T1000 (cell line): Measurements from ENCODE around the gene CBLB.
"Not testable (repeated sequence)": the region's sequence is repeated elsewhere in the genome, so short reads cannot be mapped to it uniquely, and the experiment has no call there.

Experiments used
- DNase-seq: peaks from one replicate; lab custom pipeline; 2025; ENCODE audit warnings: mixed read lengths; lab: John Stamatoyannopoulos, UW

Gene CBLB

GRCh38 chr3:105755121-105755886 lies 113.5 kb downstream of the CBLB start:
- no peak for DNase-seq

GRCh38 chr3:105752791-105753415 lies 115.9 kb downstream of the CBLB start:
- no peak for DNase-seq

GRCh38 chr3:105747696-105748095 lies 121.1 kb downstream of the CBLB start:
- no peak for DNase-seq

- DNase-seq = no peak
These were observed 121.7 kb downstream of the CBLB start for GRCh38 chr3:105747060-105747541.

- no peak for DNase-seq
These were observed 122.4 kb downstream of the CBLB start for GRCh38 chr3:105746231-105746996.

GRCh38 chr3:105745046-105745445 lies 123.8 kb downstream of the CBLB start:
- DNase-seq = no peak

GRCh38 chr3:105744202-105744601 lies 124.6 kb downstream of the CBLB start:
- no peak for DNase-seq

GRCh38 chr3:105733356-105733755 lies 135.5 kb downstream of the CBLB start:
- no peak for DNase-seq

- no peak for DNase-seq
These were observed 137.1 kb downstream of the CBLB start for GRCh38 chr3:105731686-105732085.

GRCh38 chr3:105730801-105731354 lies 137.9 kb downstream of the CBLB start:
- no peak for DNase-seq

GRCh38 chr3:105729667-105730066 lies 139.1 kb downstream of the CBLB start:
- no peak for DNase-seq

- DNase-seq = no peak
These were observed 140.0 kb downstream of the CBLB start for GRCh38 chr3:105728771-105729312.

GRCh38 chr3:105727036-105727435 lies 141.8 kb downstream of the CBLB start:
- DNase-seq = not testable (repeated sequence)

- no peak for DNase-seq
These were observed 145.8 kb downstream of the CBLB start for GRCh38 chr3:105722943-105723556.

GRCh38 chr3:105719791-105720190 lies 149.0 kb downstream of the CBLB start:
- DNase-seq = no peak

- DNase-seq = no peak
These were observed 153.4 kb downstream of the CBLB start for GRCh38 chr3:105715372-105715771.

- no peak for DNase-seq
These were observed 154.4 kb downstream of the CBLB start for GRCh38 chr3:105714453-105714852.

- DNase-seq = no peak
These were observed 159.8 kb downstream of the CBLB start for GRCh38 chr3:105708980-105709379.

GRCh38 chr3:105707009-105707408 lies 161.8 kb downstream of the CBLB start:
- no peak for DNase-seq

- no peak for DNase-seq
These were observed 163.9 kb downstream of the CBLB start for GRCh38 chr3:105704726-105705410.

GRCh38 chr3:105700575-105700974 lies 168.2 kb downstream of the CBLB start:
- DNase-seq = no peak
